ENCODE results near the gene TLCD1.
A peak's percentile ranks its signal among the peaks of the same experiment; 100 is the strongest.

The TLCD1 gene

DNA sequence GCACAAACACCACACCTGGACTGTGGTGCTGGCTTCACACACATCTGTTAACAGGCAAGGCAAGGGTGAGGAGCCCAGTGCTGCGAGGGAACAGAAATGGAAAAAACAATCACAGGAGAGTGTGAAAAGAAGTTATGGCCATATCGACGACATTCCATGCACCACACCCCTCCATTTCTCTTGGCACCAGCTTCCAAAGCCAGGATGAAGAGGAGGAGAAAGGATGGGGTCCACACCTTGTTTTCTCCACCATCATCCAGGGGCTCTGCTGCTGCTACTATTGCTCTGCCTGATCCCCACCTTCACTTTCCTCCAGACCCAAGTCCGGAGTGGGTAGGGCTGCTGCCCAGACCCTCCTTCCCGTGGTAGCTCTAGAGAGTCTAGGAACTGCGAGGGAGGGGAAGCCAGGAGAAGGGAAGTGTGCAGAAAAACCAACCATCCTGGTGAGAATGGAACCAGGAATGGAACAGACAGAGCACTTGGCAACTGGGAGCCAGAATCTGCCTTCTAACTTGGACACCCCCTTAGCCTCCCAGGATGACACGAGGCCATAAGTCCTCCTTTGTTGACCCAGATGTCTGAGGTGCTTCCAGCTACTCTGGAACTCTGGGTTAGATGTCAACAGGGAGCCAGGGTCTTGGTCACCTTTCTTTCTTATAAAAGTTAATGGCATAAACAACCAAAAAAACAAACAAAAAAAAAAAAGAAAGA is 13.2 kb downstream of the TLCD1 start:
- Histone ChIP-seq H3K4me1 (peaks cover 0 to 32% (median 23%) of the 10 kb centered on the region in 4 donors), H3K27me3 (no peaks in the 10 kb centered on the region), H3K4me3 (no peak overlapping the region), H3K36me3 (peaks cover 11 to 26% (median 23%) of the 10 kb centered on the region in 3 donors), H3K9me3 (no peaks in the 10 kb centered on the region), H3K27ac (peak overlapping the region in 1 of 2 donors; percentile 98)
- intact Hi-C loops (cut with DNase I; ENCODE audit: low total_unique reads) = no loop called here
- DNase-seq = no peak
- TF ChIP-seq, protein P1, sequence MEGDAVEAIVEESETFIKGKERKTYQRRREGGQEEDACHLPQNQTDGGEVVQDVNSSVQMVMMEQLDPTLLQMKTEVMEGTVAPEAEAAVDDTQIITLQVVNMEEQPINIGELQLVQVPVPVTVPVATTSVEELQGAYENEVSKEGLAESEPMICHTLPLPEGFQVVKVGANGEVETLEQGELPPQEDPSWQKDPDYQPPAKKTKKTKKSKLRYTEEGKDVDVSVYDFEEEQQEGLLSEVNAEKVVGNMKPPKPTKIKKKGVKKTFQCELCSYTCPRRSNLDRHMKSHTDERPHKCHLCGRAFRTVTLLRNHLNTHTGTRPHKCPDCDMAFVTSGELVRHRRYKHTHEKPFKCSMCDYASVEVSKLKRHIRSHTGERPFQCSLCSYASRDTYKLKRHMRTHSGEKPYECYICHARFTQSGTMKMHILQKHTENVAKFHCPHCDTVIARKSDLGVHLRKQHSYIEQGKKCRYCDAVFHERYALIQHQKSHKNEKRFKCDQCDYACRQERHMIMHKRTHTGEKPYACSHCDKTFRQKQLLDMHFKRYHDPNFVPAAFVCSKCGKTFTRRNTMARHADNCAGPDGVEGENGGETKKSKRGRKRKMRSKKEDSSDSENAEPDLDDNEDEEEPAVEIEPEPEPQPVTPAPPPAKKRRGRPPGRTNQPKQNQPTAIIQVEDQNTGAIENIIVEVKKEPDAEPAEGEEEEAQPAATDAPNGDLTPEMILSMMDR (IDR thresholded peaks at IDR 0.05) = no peak

DNA sequence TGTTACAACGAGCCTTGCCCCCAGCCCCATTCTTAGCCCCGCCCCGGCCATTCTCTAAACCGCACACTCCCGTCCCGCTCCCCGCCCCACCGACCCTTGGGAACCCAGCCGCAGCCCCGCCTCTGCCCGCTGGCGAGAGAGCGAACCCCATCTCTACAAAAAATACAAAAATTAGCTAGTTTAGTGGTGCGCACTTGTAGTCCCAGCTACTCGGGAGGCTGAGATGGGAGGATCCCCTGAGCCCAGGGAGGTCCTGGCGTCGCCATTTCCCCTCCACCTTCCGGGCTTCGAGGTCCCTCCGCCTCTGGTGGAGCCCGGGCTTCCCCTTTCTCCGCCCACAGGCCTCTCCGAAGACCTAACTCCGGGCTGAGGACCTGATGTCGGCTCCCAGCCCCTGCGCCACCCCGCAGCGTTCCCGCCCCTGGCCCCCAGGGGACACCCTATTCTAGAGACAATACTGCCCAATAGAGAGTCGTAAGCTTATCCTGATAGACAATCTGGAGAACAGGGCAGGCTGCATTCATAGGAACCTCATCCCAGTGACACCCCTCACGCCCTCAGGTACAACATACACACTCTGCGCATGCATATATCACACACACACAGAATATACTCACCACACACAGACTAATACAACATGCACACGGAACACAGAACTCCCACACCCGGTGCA is 13.9 kb downstream of the TLCD1 start:
- Histone ChIP-seq H3K4me1 (peaks cover 0 to 32% (median 22%) of the 10 kb centered on the region in 4 donors), H3K9me3 (no peaks in the 10 kb centered on the region), H3K27me3 (no peaks in the 10 kb centered on the region), H3K36me3 (peaks cover 11 to 26% (median 23%) of the 10 kb centered on the region in 3 donors), H3K27ac (peak overlapping the region; percentile 90 to 98), H3K4me3 (peak overlapping the region; percentile 60 to 72)
- intact Hi-C loops (cut with DNase I; ENCODE audit: low total_unique reads) = no loop called here
- TF ChIP-seq, protein P1 (IDR thresholded peaks at IDR 0.05) = no peak
- DNase-seq = peak in 1 of 2 donors; percentile 38

DNA sequence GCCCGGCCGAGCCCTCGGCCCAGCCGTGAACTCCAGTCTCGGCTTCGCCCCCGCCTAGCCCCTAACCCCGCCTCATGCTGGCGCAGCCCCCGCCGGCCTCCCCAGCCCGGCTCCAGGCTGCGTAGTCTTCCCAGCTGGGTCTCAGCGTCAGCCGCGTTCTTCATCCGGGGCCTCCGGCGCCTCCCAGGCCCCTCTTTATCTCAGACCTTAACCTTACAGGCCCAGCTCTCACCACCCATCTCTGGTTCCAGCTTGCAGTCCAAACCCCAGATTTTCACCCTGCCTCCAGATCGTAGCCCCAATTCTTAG is 14.4 kb downstream of the TLCD1 start, which contains the start of gene PROCA1:
Gene PROCA1, minus strand, starts transcription at position 166 of the 309 bp plus-strand sequence. CDS start 228 bp downstream, outside the sequence.
- Histone ChIP-seq H3K4me1 (peaks cover 0 to 29% (median 20%) of the 10 kb centered on the region in 4 donors), H3K27me3 (no peaks in the 10 kb centered on the region), H3K27ac (peak within 1 kb of the TSS; percentile 90 to 98), H3K9me3 (no peaks in the 10 kb centered on the region), H3K4me3 (peak within 1 kb of the TSS; percentile 60 to 72), H3K36me3 (peaks cover 11 to 26% (median 23%) of the 10 kb centered on the region in 3 donors)
- no peak for DNase-seq
- TF ChIP-seq, protein P1 (IDR thresholded peaks at IDR 0.05) = no peak
- intact Hi-C loops (cut with DNase I; ENCODE audit: low total_unique reads) = no loop called here

DNA sequence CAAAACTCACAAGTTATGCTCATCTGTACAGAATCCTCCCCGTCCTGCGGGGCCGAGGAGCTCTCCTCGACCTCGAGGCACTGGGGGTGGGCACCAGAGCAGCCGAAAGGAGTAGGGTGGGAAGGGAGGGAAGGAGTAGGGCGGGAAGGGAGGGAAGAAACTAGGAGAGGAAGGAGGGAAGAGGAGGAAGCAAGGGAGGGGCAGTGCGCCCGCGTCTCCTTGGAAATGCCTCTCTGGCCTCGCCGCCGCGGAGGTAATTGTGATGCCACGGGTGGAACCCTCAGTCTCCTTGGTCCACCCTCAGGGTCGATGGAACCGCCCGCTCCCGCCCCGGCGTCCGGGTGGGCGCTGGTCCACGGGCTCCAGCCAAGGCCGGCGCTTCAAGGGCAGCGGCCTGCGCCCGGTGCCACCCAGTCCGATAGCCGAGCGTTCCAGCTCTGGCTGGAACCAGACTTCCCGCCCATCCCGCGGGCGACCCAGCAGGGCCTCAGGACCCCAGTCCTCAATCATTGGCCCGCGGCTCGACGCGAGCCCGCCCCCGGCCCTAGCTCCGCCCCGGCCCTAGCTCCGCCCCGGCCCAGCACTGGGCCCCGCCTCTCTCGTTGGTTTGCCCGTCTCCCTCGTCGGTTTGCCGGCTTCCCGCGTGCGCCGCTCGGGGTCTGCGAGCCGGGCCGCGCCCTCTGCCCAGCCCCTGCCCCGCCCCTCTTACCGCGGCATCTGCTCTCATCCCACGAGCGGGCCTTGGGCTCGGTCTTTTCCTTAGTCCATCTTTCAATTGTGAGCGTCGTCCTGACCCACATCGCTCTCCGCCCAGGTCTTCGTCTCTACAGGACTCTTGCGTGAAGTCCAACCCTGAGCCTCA is 14.9 kb downstream of the TLCD1 start:
- TF ChIP-seq, protein P1 (IDR thresholded peaks at IDR 0.05) = no peak
- Histone ChIP-seq H3K9me3 (no peaks in the 10 kb centered on the region), H3K4me1 (peaks cover 0 to 23% (median 15%) of the 10 kb centered on the region in 4 donors), H3K27ac (peak overlapping the region; percentile 90 to 98), H3K4me3 (peak overlapping the region; percentile 60 to 72), H3K36me3 (peaks cover 11 to 28% (median 23%) of the 10 kb centered on the region in 3 donors), H3K27me3 (no peaks in the 10 kb centered on the region)
- intact Hi-C loops (cut with DNase I; ENCODE audit: low total_unique reads) = no loop called here
- peak; percentile 89 to 96 for DNase-seq

DNA sequence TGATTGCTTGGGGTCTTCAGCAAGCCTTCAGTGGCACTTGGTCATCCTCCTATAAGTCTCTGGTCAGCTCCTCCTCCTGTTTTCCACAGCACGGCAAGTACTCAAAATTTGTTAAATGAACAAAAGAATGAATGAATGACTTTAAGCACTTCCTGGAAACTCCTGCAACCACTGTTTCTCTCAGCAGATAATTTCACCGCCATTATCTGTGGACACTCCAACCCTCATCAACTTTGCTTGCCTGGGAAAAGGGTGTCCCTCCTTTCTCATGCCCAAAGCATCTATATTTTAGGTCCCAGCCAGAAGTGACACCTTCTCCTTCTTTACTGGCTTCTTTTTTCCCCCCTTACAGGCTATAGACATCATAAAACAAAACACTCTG is 18.7 kb downstream of the TLCD1 start:
- intact Hi-C loops (cut with DNase I; ENCODE audit: low total_unique reads) = no loop called here

More for the DNA sequence above, 18.7 kb downstream of the TLCD1 start:
- Histone ChIP-seq H3K4me3 (no peak overlapping the region), H3K27me3 (no peaks in the 10 kb centered on the region), H3K9me3 (no peaks in the 10 kb centered on the region), H3K36me3 (peaks cover 12 to 40% (median 20%) of the 10 kb centered on the region in 3 donors), H3K27ac (no peak overlapping the region), H3K4me1 (peaks cover 0 to 16% (median 8%) of the 10 kb centered on the region in 4 donors)
- DNase-seq = no peak
- TF ChIP-seq, protein P1 (IDR thresholded peaks at IDR 0.05) = no peak

Measured in tibial artery (tissue), 4 donors.